Measurements from ENCODE around the gene GOLGA8N.

GOLGA8N gene

GRCh38 chr15:32652178-32652577 is 58.9 kb downstream of the GOLGA8N start:
- FAIRE-seq, result no peak

DNA sequence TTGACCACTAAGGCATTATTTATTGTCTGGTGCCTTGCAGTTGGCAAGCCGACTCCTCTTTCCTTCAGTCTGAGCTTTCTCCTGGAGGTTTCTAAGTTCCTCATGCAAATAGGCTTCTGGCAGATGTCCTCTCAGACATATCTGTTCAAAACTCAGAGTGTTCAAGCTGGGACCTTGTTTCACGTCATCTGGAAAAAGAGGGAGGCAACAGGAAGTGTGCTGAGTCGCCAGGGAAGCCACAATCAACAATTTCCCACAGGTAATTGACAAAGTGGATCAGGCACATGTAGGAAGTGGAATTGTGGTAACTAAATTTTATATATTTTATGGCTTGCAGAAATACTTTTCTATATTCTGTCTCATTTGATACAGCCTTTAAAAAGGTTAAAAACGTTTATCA is 62.8 kb downstream of the GOLGA8N start:
- no peak for FAIRE-seq

DNA sequence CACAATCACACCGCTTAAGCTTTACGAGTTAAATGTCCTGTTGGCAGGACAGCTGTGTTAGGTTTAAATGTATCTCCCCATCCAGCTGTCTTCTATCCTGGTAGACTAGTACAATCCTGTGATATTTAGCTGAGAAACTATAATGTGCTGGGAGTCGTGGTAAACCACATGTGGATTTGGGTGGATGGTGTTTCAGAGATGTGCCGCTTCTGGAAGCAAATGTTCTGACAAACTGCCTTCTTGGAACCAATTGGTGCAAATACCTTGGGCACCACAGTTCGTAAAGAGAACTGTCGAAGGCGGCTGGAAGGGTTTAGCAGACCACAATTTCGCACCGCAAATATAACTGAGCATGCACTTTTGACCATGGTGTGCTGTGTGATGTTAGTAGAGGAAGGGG is 63.2 kb downstream of the GOLGA8N start:
- FAIRE-seq, result no peak

Data from G401.6 (cell line).